ENCODE data around the gene XNDC1N. TPM values are rescaled to one million over a fixed set of nuclear protein-coding genes. Genes with fewer than 3 reads are reported as not detected.
"Not testable (repeated sequence)": the region's sequence is repeated elsewhere in the genome, so short reads cannot be mapped to it uniquely, and the experiment has no call there.

Gene XNDC1N
- total and polyA plus RNA-seq, 8 donors: 2.1 to 6.4 (median 4.2) TPM

GRCh38 chr11:71928737-71929443 is 496 bp upstream of the XNDC1N start, which contains the start of gene RNF121:
RNF121 (plus strand) TSS chr11:71929046; CDS start chr11:71929062, 16 bp downstream.
- TF ChIP-seq CTCF (IDR thresholded peaks at IDR 0.05): no peak
- WGBS, 2 donors: 1% methylated on average over 32 of the region's 32 CpGs
- H3K4me1 ChIP-seq: peaks cover 5 to 28% (median 9%) of the 10 kb centered on the region in 3 donors
- ATAC-seq: peak; percentile 97 to 99 (median 98)
- peak within 1 kb of the TSS; percentile 50 to 80 (median 66) for H3K4me3 ChIP-seq
- H3K27me3 ChIP-seq: no peaks in the 10 kb centered on the region
- H3K9me3 ChIP-seq: no peaks in the 10 kb centered on the region
- peak within 1 kb of the TSS; percentile 83 to 91 (median 84) for H3K27ac ChIP-seq
- no peaks in the 10 kb centered on the region for H3K36me3 ChIP-seq
- peak; percentile 95 to 98 (median 96) for DNase-seq
- no peak for FAIRE-seq
- intact Hi-C loops (cut with DNase I): no loop called here

GRCh38 chr11:71917646-71918140 is 10.7 kb downstream of the XNDC1N start:
- DNase-seq (no peak), ATAC-seq (no peak), FAIRE-seq (no peak)
- 89 to 91% methylated on average over 9 of the region's 9 CpGs for WGBS, 2 donors
- H3K27me3 ChIP-seq: no peaks in the 10 kb centered on the region
- H3K9me3 ChIP-seq: no peaks in the 10 kb centered on the region
- no peak overlapping the region for H3K27ac ChIP-seq
- H3K4me3 ChIP-seq: no peak overlapping the region
- intact Hi-C loops (cut with DNase I): no loop called here
- H3K36me3 ChIP-seq: peaks cover 0 to 19% (median 8%) of the 10 kb centered on the region in 3 donors
- H3K4me1 ChIP-seq: no peaks in the 10 kb centered on the region
- no peak for TF ChIP-seq CTCF (IDR thresholded peaks at IDR 0.05)

- Histone ChIP-seq H3K27ac (no peak overlapping the region), H3K4me3 (no peak overlapping the region), H3K36me3 (peaks cover 0 to 19% (median 8%) of the 10 kb centered on the region in 3 donors), H3K4me1 (no peaks in the 10 kb centered on the region), H3K27me3 (no peaks in the 10 kb centered on the region), H3K9me3 (no peaks in the 10 kb centered on the region)
- no peak for TF ChIP-seq CTCF (IDR thresholded peaks at IDR 0.05)
- WGBS, 2 donors: 90 to 94% methylated on average over 7 of the region's 7 CpGs
- ATAC-seq (no peak), DNase-seq (no peak), FAIRE-seq (no peak)
- intact Hi-C loops (cut with DNase I): no loop called here
Measured at GRCh38 chr11:71914617-71915189, 13.7 kb downstream of the XNDC1N start.

- intact Hi-C loops (cut with DNase I): no loop called here
- ATAC-seq: no peak
- H3K36me3 ChIP-seq: peaks cover 0 to 19% (median 8%) of the 10 kb centered on the region in 3 donors
Measured at GRCh38 chr11:71913756-71914526, 14.5 kb downstream of the XNDC1N start.

GRCh38 chr11:71911986-71912340 is 16.4 kb downstream of the XNDC1N start:
- H3K4me1 ChIP-seq; ATAC-seq; H3K27ac ChIP-seq; H3K9me3 ChIP-seq; H3K4me3 ChIP-seq; intact Hi-C loops (cut with DNase I); H3K27me3 ChIP-seq; FAIRE-seq: not testable (repeated sequence)
- peaks cover 0 to 19% (median 8%) of the 10 kb centered on the region in 3 donors for H3K36me3 ChIP-seq
- 60 to 61% methylated on average over 10 of the region's 10 CpGs for WGBS, 2 donors
- peak in 1 of 6 donors; percentile 31 for DNase-seq

More at GRCh38 chr11:71913756-71914526, 14.5 kb downstream of the XNDC1N start:
- Histone ChIP-seq H3K9me3 (no peaks in the 10 kb centered on the region), H3K27me3 (no peaks in the 10 kb centered on the region), H3K4me1 (no peaks in the 10 kb centered on the region), H3K4me3 (no peak overlapping the region), H3K27ac (no peak overlapping the region)
- no peak for TF ChIP-seq CTCF (IDR thresholded peaks at IDR 0.05)
- no peak for DNase-seq
- 94 to 96% methylated on average over 5 of the region's 5 CpGs for WGBS, 2 donors
- FAIRE-seq: no peak

GRCh38 chr11:71911321-71911985 is 16.9 kb downstream of the XNDC1N start:
- not testable (repeated sequence) for FAIRE-seq, H3K9me3 ChIP-seq
- peaks cover 0 to 19% (median 8%) of the 10 kb centered on the region in 3 donors for H3K36me3 ChIP-seq

GRCh38 chr11:71910775-71911174 is 17.6 kb downstream of the XNDC1N start:
- H3K27ac ChIP-seq; ATAC-seq; H3K4me1 ChIP-seq; FAIRE-seq; intact Hi-C loops (cut with DNase I); H3K9me3 ChIP-seq; DNase-seq; H3K27me3 ChIP-seq; H3K4me3 ChIP-seq: not testable (repeated sequence)
- 82% methylated on average over 5 of the region's 5 CpGs for WGBS, 2 donors
- peaks cover 0 to 17% (median 8%) of the 10 kb centered on the region in 3 donors for H3K36me3 ChIP-seq

More at GRCh38 chr11:71911321-71911985, 16.9 kb downstream of the XNDC1N start:
- DNase-seq; ATAC-seq; H3K4me1 ChIP-seq; H3K4me3 ChIP-seq; H3K27ac ChIP-seq; H3K27me3 ChIP-seq; intact Hi-C loops (cut with DNase I): not testable (repeated sequence)
- WGBS, 2 donors: 85 to 86% methylated on average over 10 of the region's 10 CpGs

Measured in pancreas (tissue), 10 donors.